Mucosa of rectum (tissue), 2 donors: ENCODE data around the gene XRCC1.
"Not testable (repeated sequence)": the region's sequence is repeated elsewhere in the genome, so short reads cannot be mapped to it uniquely, and the experiment has no call there.

Experiments
- H3K27ac ChIP-seq, 2 donors: one replicate each; pipeline ENCODE4 v1.7.0; 2013; ENCODE audit warnings: inconsistent platforms in 2 of 2, low read depth in 2 of 2, low read length in 2 of 2
- H3K27me3 ChIP-seq, 2 donors: one replicate each; pipeline ENCODE4 v1.7.0; 2013; ENCODE audit warnings: low read length in 2 of 2; ENCODE audit not compliant: control insufficient read depth in 2 of 2, insufficient read depth in 2 of 2
- H3K36me3 ChIP-seq, 2 donors: one replicate each; pipeline ENCODE4 v1.7.0; 2013; ENCODE audit warnings: low read length in 2 of 2; ENCODE audit not compliant: control insufficient read depth in 2 of 2, insufficient read depth in 2 of 2
- H3K4me1 ChIP-seq, 2 donors: one replicate each; pipeline ENCODE4 v1.7.0; 2013; ENCODE audit warnings: low read length in 2 of 2, mild to moderate bottlenecking in 1 of 2; ENCODE audit not compliant: control insufficient read depth in 2 of 2, insufficient read depth in 2 of 2
- H3K4me3 ChIP-seq, 2 donors: one replicate each; pipeline ENCODE4 v1.7.0; 2013; ENCODE audit warnings: low read length in 2 of 2
- H3K9ac ChIP-seq, 2 donors: one replicate each; pipeline ENCODE4 v1.7.0; 2013; ENCODE audit warnings: low read length in 2 of 2, low read depth in 1 of 2, mild to moderate bottlenecking in 1 of 2
- H3K9me3 ChIP-seq, 2 donors: one replicate each; pipeline ENCODE4 v1.7.0; 2013; ENCODE audit warnings: low read length in 2 of 2; ENCODE audit not compliant: control insufficient read depth in 2 of 2
- donor health status: healthy.
- donor health status: Normal muscosa, but diverticular disease.

XRCC1 gene

GRCh38 chr19:43533546-43534304 is 41.6 kb downstream of the XRCC1 start:
- Histone ChIP-seq H3K9me3 (no peaks in the 10 kb centered on the region), H3K27me3 (no peaks in the 10 kb centered on the region), H3K27ac (peak overlapping the region; percentile 93 to 94), H3K4me3 (peak overlapping the region; percentile 91 to 94), H3K9ac (peak overlapping the region; percentile 77 to 83), H3K4me1 (peaks cover 18 to 26% of the 10 kb centered on the region in 2 donors), H3K36me3 (peaks cover 0 to 11% of the 10 kb centered on the region in 2 donors)

DNA sequence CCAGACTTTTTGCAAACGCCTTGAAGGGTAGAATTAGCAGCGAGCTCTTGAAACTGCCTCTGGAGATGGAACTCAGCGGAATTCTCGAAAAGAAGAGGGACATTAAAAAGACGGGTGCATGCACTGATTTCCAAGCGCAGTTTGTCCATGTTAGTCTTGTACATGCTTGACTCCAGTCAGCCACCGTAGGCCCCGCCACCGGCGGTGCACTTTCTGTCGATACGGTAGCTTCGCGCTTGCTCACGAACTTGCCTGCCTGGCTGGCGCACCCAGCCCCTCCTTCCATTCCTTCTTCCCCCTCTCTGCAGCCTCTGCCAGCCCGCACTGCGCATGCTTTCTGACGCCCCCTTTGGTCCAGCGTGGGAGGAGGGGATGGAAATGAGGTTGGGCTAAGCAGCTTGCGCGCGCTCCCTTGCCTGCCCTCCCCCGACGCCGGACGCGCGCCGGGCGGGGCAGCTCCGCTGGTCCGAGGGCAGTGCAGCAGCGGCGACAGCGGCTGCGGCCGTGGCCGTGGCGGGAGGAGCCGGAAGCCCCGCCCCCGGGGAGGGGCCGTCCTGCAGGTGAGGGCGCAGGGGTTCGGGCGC is 42.3 kb downstream of the XRCC1 start, which contains the start of gene ZNF575:
ZNF575 (plus strand) TSS at position 227 of the 584 bp plus-strand sequence. CDS start 1,235 bp downstream, outside the sequence.
- Histone ChIP-seq H3K9me3 (no peaks in the 10 kb centered on the region), H3K36me3 (peaks cover 0 to 4% of the 10 kb centered on the region in 2 donors), H3K9ac (peak within 1 kb of the TSS; percentile 77 to 83), H3K4me1 (peaks cover 18 to 26% of the 10 kb centered on the region in 2 donors), H3K4me3 (peak within 1 kb of the TSS; percentile 91 to 94), H3K27ac (peak within 1 kb of the TSS; percentile 93 to 94), H3K27me3 (no peaks in the 10 kb centered on the region)

DNA sequence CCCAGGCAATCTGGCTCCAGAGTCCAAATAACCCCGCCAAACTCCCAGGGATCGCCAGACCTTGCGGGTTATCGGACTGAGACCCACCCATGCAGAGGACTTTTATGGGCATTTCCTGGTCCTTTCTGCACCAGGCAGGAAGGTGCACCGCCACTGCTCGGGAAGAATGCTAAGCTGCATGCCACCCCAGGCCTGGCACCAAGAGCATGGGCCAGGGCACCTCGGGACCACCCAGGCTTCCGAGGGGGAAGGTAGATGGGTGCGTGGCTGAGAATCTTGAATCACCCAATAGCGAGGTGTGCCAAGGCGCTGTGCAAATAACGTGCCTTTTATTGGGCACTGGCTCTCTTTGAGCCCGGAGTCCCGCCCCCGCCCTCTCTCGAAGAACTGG is 42.8 kb downstream of the XRCC1 start:
- H3K27ac ChIP-seq: peak overlapping the region; percentile 93 to 94
- H3K4me3 ChIP-seq: peak overlapping the region; percentile 91 to 94
- H3K27me3 ChIP-seq: no peaks in the 10 kb centered on the region
- H3K4me1 ChIP-seq: peaks cover 18 to 26% of the 10 kb centered on the region in 2 donors
- H3K9me3 ChIP-seq: no peaks in the 10 kb centered on the region
- peaks cover 0 to 4% of the 10 kb centered on the region in 2 donors for H3K36me3 ChIP-seq
- peak overlapping the region; percentile 48 to 83 for H3K9ac ChIP-seq

DNA sequence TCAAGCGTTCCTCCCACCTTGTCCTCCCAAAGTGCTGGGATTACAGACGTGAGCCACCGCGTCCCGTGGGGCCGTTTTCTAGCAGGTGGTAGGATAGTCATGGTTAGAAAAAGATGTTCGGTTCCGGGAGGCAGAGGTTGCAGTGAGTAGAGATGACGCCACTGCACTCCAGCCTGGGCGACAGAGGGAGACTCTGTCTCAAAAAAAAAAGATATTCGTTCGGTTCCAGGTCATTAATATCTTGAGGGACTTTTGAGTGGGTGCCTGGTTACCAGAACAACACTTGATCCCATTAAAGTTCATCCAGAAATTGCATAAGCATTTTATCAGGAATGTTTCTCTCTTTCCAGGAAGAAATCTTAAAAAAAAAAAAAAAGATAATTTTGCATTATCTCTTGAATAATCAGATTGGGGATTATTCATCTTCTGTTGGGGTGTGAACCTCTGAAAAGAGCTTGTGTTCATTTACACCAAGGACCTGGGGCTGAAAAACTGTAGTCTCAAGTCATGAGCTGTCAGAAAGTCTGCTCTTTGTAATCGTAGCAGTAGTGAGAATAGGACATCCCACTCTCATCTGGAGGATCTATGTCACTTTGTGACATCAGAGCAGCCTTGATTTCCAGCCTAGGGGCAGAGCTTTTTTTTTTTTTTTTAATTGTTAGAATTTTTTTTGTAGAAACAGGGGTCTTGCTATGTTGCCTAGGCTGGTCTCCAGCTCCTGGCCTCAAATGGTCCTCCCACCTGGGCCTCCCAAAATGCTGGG is 47.3 kb downstream of the XRCC1 start:
- no peaks in the 10 kb centered on the region for H3K9me3 ChIP-seq
- peak overlapping the region; percentile 89 to 95 for H3K27ac ChIP-seq
- H3K4me1 ChIP-seq: peaks cover 43% of the 10 kb centered on the region in 2 donors
- H3K27me3 ChIP-seq: no peaks in the 10 kb centered on the region
- H3K4me3 ChIP-seq: peak overlapping the region; percentile 92 to 99
- peak overlapping the region; percentile 24 to 48 for H3K9ac ChIP-seq
- H3K36me3 ChIP-seq: peaks cover under 1 to 3% of the 10 kb centered on the region in 2 donors

GRCh38 chr19:43526884-43527859 is 48.2 kb downstream of the XRCC1 start, which contains the start of gene ETHE1:
Gene ETHE1, minus strand, starts transcription at chr19:43527201. Its CDS starts 24 bp downstream, at chr19:43527177.
- Histone ChIP-seq H3K9me3 (no peaks in the 10 kb centered on the region), H3K36me3 (peaks cover 7 to 8% of the 10 kb centered on the region in 2 donors), H3K4me3 (peak within 1 kb of the TSS; percentile 92 to 99), H3K27ac (peak within 1 kb of the TSS; percentile 89 to 95), H3K4me1 (peaks cover 34 to 41% of the 10 kb centered on the region in 2 donors), H3K9ac (peak within 1 kb of the TSS; percentile 77 to 97), H3K27me3 (no peaks in the 10 kb centered on the region)

DNA sequence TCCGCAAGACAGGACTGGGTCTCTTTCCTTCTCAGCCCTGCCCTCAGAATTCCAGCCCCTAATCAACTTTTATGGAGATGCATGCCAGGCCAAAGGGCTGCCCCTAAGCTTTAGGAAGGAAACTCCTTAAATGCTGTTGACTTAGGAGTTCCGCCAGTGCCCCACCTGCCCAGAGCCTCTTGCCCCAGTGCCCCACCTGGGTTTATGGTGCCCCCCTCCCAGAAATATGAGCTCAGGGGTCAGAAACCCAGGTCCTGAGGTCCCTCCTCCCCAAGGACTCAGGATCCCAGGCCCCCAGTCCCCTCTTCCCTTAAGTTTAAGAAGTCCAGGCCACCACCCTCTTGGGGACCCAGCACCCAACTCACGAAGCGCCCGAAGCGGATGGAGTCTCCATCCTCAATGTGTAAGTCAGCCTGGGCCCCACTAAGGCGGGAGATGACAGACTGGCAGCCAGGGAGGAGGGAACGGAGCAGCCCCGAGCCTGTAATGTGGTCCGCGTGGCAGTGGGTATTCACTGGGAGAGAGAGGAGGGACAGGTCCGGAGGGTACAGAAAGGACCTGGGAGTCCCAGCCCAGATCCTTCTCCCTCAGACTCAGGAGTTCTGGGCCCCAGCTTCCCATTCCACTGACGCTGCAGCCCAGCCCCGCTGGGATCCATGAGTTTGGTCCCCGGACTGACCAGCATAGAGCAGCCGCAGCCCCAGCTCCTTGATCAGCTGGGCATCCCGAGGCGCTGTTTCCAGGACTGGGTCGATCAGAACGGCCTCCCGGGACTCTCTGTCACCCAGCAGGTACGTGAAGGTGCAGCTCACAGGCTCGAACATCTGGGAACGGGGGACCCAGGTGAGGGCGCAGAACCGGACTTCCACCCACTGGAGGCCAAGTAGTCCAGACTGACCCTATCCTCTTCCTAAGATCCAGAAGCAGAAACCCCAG is 49.2 kb downstream of the XRCC1 start:
- Histone ChIP-seq H3K4me1 (peaks cover 32 to 37% of the 10 kb centered on the region in 2 donors), H3K9me3 (no peaks in the 10 kb centered on the region), H3K27ac (peak overlapping the region; percentile 89 to 95), H3K4me3 (peak overlapping the region; percentile 92 to 99), H3K9ac (peak overlapping the region; percentile 77 to 97), H3K36me3 (peaks cover 10 to 16% of the 10 kb centered on the region in 2 donors), H3K27me3 (no peaks in the 10 kb centered on the region)

DNA sequence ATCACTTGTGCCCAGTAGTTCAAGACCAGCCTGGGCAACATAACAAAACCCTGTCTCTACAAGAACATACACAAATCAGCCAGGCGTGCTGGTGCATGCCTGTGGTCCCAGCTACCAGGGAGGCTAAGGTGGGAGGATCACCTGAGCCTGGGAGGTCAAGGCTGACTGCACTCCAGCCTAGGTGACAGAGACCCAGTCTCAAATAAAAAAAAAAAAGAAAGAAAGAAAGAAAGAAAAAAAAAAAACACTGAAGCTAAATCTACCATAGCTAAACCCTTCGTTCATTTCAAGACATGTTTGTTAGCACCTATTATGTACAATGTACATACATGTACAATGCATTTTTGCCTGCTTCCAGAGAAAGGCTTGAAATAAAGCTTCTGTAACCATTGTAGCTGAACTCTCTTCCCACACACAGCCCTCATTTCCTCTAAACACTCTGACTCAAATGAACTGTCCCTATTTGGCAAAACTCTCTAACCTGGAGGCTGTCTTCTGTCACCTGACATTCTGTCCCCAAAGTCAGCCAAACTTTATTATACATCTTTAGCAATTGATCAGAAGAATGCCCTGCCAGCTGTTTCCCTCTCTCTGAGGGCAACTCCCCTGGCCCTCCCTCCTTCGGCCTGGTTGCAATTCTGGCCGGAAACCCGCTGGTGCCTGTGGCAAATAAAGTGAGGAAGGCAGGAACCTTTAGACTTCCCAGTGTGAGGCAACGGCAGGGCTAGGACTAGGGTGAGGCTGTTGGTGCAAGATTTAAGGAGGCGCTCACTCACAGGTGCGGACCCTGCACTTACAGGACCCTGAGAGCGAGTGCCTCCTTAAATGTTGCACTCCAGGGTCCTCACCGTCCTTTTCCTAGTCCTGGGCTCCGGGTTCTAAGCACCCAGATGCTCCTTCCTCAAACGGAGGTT is 50.1 kb downstream of the XRCC1 start:
- H3K27me3 ChIP-seq: no peaks in the 10 kb centered on the region
- peaks cover 28 to 37% of the 10 kb centered on the region in 2 donors for H3K4me1 ChIP-seq
- H3K36me3 ChIP-seq: peaks cover 10 to 19% of the 10 kb centered on the region in 2 donors
- H3K9me3 ChIP-seq: no peaks in the 10 kb centered on the region
- H3K27ac ChIP-seq: peak overlapping the region; percentile 89 to 95
- H3K4me3 ChIP-seq: peak overlapping the region; percentile 92 to 99
- H3K9ac ChIP-seq: peak overlapping the region; percentile 77 to 97

DNA sequence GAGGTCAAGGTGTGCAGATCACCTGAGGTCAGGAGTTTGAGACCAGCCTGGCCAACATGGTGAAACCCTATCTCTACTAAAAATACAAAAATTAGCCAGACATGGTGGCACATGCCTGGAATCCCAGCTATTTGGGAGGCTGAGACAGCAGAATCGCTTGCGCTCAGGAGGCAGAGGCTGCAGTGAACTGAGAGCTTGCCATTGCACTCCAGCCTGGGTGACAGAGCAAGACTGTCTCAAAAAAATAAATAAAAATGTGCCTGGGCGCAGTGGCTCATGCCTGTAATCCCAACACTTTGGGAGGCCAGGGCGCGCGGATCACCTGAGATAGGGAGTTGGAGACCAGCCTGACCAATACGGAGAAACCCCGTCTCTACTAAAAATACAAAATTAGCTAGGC is 51.6 kb downstream of the XRCC1 start:
- not testable (repeated sequence) for H3K4me3 ChIP-seq, H3K27ac ChIP-seq
- H3K4me1 ChIP-seq: peaks cover 26 to 35% of the 10 kb centered on the region in 2 donors

More for the DNA sequence above, 51.6 kb downstream of the XRCC1 start:
- not testable (repeated sequence) for H3K9me3 ChIP-seq, H3K9ac ChIP-seq, H3K27me3 ChIP-seq
- H3K36me3 ChIP-seq: peaks cover 10 to 19% of the 10 kb centered on the region in 2 donors
